Forelimb muscle (tissue), 1 donor: ENCODE data around the gene NLRP4. TPM values are rescaled to one million over a fixed set of nuclear protein-coding genes. Genes with fewer than 3 reads are reported as not detected.

Experiments used
- DNase-seq: peaks from one replicate; pipeline ENCODE4 v3.0.0-alpha.2; 2013; ENCODE audit warnings: low read depth
- polyA plus RNA-seq: library from polyadenylated mRNA; unstranded; fragments of 120-200 nt; gene quantifications from one replicate; pipeline ENCODE4 v1.2.1, GENCODE V29; 2013; ENCODE audit not compliant: insufficient read length

The NLRP4 gene
- polyA plus RNA-seq, result not detected

- DNase-seq, result no peak
Measured at GRCh38 chr19:55836340-55836739, at the start of gene NLRP4. TSS of gene NLRP4 (plus strand) at chr19:55836540. CDS start at chr19:55852081, 15,541 bp downstream.

GRCh38 chr19:55795021-55795420 is 41.3 kb upstream of the NLRP4 start:
- DNase-seq, result no peak

- no peak for DNase-seq
Measured at GRCh38 chr19:55801416-55801815, 34.9 kb upstream of the NLRP4 start.

GRCh38 chr19:55802281-55802680 is 34.1 kb upstream of the NLRP4 start:
- no peak for DNase-seq

GRCh38 chr19:55809381-55810058 is 26.8 kb upstream of the NLRP4 start:
- no peak for DNase-seq

GRCh38 chr19:55811340-55811739 is 25.0 kb upstream of the NLRP4 start:
- DNase-seq, result no peak

GRCh38 chr19:55812449-55812848 is 23.9 kb upstream of the NLRP4 start:
- DNase-seq, result no peak

- no peak for DNase-seq
Measured at GRCh38 chr19:55813906-55814305, 22.4 kb upstream of the NLRP4 start.

- no peak for DNase-seq
Measured at GRCh38 chr19:55820037-55820436, 16.3 kb upstream of the NLRP4 start.

GRCh38 chr19:55830656-55831055 is 5.7 kb upstream of the NLRP4 start:
- no peak for DNase-seq

- DNase-seq, result no peak
Measured at GRCh38 chr19:55831846-55832245, 4.5 kb upstream of the NLRP4 start, which contains the start of gene NLRP11. TSS of gene NLRP11 (minus strand) at chr19:55831999. CDS start at chr19:55818174, 13,825 bp downstream.

- DNase-seq, result no peak
Measured at GRCh38 chr19:55832676-55833075, 3.7 kb upstream of the NLRP4 start.

- DNase-seq, result no peak
Measured at GRCh38 chr19:55838251-55838650, 1.9 kb downstream of the NLRP4 start.

GRCh38 chr19:55838906-55839305 is 2.6 kb downstream of the NLRP4 start:
- no peak for DNase-seq

GRCh38 chr19:55855160-55855559 is 18.8 kb downstream of the NLRP4 start:
- no peak for DNase-seq

- no peak for DNase-seq
Measured at GRCh38 chr19:55857149-55857548, 20.8 kb downstream of the NLRP4 start.

- no peak for DNase-seq
Measured at GRCh38 chr19:55857974-55858373, 21.6 kb downstream of the NLRP4 start.

- DNase-seq, result no peak
Measured at GRCh38 chr19:55858401-55858800, 22.1 kb downstream of the NLRP4 start.

GRCh38 chr19:55858969-55859368 is 22.6 kb downstream of the NLRP4 start:
- DNase-seq, result no peak

GRCh38 chr19:55866521-55866920 is 30.2 kb downstream of the NLRP4 start:
- no peak for DNase-seq

- no peak for DNase-seq
Measured at GRCh38 chr19:55867101-55867500, 30.8 kb downstream of the NLRP4 start.

- DNase-seq, result no peak
Measured at GRCh38 chr19:55870736-55871135, 34.4 kb downstream of the NLRP4 start.

GRCh38 chr19:55877211-55877610 is 40.9 kb downstream of the NLRP4 start:
- no peak for DNase-seq

GRCh38 chr19:55882626-55883025 is 46.3 kb downstream of the NLRP4 start:
- no peak for DNase-seq
